ENCODE results near the gene SYNPO.

The SYNPO gene

DNA sequence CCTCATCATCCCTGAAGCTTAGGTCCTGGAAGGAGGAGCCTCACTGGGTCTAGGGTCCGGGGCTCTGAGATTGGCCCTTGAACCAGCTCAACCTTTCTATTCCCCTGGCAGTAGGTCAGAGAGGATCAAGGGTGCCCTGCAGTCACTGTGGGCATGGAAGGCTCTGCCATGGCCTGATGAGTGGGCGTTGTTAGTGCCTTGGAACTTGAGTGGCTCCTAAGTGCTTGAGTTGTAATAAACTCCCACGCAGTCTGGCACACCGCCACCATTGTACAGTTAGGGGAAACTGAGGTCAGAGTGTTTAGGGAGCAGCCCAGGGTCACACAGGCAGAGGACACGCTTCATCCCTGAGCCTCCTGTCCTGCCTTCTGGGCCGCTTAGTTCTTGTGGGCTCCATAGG is 10.4 kb upstream of the SYNPO start:
- TF ChIP-seq, protein P1, sequence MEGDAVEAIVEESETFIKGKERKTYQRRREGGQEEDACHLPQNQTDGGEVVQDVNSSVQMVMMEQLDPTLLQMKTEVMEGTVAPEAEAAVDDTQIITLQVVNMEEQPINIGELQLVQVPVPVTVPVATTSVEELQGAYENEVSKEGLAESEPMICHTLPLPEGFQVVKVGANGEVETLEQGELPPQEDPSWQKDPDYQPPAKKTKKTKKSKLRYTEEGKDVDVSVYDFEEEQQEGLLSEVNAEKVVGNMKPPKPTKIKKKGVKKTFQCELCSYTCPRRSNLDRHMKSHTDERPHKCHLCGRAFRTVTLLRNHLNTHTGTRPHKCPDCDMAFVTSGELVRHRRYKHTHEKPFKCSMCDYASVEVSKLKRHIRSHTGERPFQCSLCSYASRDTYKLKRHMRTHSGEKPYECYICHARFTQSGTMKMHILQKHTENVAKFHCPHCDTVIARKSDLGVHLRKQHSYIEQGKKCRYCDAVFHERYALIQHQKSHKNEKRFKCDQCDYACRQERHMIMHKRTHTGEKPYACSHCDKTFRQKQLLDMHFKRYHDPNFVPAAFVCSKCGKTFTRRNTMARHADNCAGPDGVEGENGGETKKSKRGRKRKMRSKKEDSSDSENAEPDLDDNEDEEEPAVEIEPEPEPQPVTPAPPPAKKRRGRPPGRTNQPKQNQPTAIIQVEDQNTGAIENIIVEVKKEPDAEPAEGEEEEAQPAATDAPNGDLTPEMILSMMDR (conservative IDR thresholded peaks at IDR 0.05; ENCODE audit: low read depth, low read length) = no peak
- H3K4me3 ChIP-seq (ENCODE audit: low read length) = no peak overlapping the region
- DNase-seq (ENCODE audit: low read depth) = no peak

DNA sequence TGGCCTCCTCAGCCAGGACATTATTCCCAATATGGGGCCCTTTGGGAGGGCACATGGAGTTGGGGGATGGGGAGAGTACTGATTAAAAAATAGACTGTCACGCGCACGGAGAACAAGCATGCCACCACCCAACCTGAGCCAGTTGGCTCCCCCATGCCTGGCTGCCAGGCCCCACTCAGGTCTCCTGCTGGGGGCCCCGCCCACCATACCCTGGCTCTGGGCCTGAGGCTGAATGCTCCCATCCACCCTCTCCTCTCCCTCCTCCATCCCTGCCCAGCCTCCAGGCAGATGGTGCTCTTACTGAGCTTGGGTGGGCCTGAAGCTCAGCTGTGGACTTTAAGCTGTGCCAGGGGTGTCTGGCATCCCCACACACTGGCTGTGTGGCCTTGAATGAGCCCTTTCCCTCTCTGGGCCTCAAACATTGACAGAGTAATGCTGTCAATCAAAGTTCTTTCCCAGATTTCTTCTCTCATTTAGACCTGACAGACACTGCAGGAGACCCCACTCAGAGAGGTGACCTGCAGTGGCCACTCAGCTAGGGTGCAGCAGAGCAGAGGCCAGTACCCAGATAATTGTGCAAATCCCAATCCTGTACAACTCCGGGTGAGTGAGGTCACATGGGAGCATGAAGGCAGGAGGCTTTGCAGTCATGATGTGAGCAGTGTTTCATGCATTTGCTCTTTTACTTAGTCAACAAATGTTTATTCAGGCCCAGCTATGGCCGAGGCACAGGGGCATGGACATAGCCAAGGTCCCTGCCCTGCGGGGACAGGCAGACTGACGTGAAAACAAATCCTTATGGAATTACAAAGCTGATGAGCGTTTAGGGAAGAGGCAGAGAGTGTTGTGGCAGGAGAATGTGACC is 9.8 kb upstream of the SYNPO start:
- TF ChIP-seq, protein P1 (conservative IDR thresholded peaks at IDR 0.05; ENCODE audit: low read depth, low read length) = no peak
- H3K4me3 ChIP-seq (ENCODE audit: low read length) = no peak overlapping the region
- no peak for DNase-seq (ENCODE audit: low read depth)

DNA sequence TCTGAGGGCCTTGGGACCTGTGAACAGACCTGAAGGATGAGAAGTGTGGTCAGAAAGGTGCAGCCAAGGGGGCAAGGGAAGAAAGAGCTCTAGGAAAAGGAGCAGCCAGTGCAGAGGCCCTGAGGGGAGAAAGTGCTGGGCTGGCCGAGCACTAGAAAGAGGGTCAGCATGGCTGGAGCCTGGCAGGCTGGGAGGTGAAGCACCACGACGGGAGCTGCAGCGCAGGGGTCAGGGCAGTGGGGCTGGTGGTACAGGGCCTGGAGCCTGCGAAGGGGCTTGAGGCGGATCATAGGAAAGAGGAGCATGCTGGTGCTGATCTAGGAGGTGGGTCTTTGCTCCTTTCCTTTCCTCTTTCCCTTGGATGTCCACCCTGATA is 9.1 kb upstream of the SYNPO start:
- H3K4me3 ChIP-seq (ENCODE audit: low read length) = no peak overlapping the region
- no peak for DNase-seq (ENCODE audit: low read depth)
- TF ChIP-seq, protein P1 (conservative IDR thresholded peaks at IDR 0.05; ENCODE audit: low read depth, low read length) = no peak

DNA sequence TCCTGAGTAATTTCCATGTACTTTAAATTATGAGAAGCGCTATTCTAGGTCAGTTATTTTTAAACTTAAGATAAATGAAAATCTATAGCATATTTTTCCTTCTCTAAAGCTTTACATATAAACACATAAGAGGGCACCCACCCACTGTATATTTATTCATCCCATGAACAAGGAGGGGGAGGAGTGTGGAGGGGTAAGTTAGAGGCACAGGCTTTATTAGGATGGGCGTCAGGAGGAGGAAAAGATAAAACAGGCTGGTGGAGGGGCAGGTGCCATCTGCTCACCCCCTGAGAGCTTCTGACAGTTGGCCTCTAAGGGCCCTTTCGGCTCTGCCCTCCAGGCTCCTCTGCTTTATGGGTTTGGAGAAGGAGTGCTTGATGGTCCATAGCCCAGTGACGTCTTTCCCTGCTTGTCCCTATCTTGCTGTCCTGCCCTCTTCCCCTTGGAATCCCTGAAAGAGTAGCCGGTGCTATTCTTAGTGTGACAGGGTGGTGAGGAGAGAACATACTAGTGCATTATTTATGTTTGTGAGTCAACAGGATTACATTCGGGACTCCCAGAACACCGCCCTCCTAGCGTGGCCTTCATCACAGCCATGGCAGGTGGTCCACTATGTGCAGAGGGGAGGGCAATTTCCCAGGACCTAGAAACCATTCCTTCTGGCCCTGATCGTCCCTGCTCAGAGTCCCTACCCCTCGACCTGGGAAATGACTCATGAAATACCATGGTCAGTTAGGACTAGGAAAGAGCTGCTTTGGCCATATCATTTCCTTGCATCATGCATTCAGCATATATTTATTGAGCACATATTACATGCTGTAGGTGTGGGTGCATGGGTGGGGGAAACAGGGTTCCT is 7.9 kb upstream of the SYNPO start:
- DNase-seq (ENCODE audit: low read depth) = no peak
- no peak overlapping the region for H3K4me3 ChIP-seq (ENCODE audit: low read length)
- TF ChIP-seq, protein P1 (conservative IDR thresholded peaks at IDR 0.05; ENCODE audit: low read depth, low read length) = no peak

DNA sequence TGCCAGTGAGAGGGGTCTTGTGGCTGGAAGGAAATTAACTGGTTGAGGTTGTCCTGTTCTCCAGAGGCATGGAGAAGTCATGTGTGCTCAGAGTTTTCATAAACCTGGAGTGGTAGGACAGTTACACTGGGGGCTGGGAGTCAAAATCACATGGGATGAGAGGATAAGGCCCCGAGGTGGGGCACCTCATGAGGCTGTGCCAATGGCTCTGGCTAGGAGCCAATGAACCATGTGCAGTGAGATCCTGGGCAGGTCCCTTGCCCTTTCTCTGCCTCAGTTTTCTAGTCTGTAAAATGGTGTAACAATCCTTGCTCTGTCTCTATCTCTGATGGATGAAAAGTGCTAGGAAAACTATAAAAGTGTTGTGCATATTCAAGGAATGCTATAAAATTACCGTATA is 7.0 kb upstream of the SYNPO start:
- TF ChIP-seq, protein P1 (conservative IDR thresholded peaks at IDR 0.05; ENCODE audit: low read depth, low read length) = no peak
- no peak for DNase-seq (ENCODE audit: low read depth)
- H3K4me3 ChIP-seq (ENCODE audit: low read length) = no peak overlapping the region

DNA sequence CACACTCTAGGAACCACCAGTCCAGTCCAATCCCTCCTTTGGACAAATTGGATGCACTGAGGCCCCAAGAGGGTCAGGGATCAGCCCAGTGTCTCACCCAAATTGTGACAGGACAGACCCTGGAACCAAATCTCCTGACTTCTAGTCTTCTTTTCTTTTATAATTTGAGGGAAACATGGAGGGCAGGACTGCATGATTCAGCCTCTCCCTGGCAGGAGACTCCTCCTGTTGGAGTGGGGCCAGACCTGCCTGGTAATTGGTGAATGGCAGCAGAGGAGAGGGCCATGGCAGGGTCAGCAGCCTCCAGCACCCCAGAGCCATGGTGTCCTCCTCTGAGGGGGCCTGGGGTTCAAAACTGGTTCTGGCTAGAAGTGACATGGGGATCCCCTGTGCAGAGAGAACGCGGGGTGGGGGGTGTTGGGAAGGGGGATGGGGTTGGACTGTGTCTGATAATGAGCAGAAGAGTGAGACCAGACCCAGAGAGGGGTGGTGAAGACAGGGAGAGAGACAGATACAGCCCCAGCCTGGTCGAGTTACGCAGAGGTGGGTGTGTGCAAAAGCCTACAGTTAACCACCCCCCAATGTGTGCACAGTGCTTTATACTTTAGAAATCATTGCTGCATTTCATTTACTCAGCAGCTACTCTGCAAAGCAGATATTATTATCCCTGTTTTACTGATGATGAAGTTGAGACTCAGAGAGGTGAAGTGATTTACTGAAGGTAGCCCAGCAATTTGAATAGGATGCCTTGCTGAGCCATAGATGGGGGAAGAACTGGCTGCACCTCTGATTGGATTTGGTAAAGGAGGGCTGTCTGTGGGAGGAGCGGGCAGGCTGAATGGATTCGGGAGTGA is 3.8 kb upstream of the SYNPO start:
- TF ChIP-seq, protein P1 (conservative IDR thresholded peaks at IDR 0.05; ENCODE audit: low read depth, low read length) = no peak
- H3K4me3 ChIP-seq (ENCODE audit: low read length) = no peak overlapping the region
- peak; percentile 61 for DNase-seq (ENCODE audit: low read depth)

Data from retinal pigment epithelial cell (primary cell).